GM11168 (cell line): ENCODE results near the gene ADAMTS15.

Experiments
- in situ Hi-C: fragments of 300-500 bp; cut with MboI; formaldehyde crosslinking; loops from one replicate; pipeline ENCODE4 v1.12.0; 2022; ENCODE audit warnings: low sequenced_read_pairs; ENCODE audit not compliant: unreplicated experiment

Gene ADAMTS15

GRCh38 chr11:130523609-130524008 is 75.2 kb downstream of the ADAMTS15 start:
- in situ Hi-C loops: no loop called here

DNA sequence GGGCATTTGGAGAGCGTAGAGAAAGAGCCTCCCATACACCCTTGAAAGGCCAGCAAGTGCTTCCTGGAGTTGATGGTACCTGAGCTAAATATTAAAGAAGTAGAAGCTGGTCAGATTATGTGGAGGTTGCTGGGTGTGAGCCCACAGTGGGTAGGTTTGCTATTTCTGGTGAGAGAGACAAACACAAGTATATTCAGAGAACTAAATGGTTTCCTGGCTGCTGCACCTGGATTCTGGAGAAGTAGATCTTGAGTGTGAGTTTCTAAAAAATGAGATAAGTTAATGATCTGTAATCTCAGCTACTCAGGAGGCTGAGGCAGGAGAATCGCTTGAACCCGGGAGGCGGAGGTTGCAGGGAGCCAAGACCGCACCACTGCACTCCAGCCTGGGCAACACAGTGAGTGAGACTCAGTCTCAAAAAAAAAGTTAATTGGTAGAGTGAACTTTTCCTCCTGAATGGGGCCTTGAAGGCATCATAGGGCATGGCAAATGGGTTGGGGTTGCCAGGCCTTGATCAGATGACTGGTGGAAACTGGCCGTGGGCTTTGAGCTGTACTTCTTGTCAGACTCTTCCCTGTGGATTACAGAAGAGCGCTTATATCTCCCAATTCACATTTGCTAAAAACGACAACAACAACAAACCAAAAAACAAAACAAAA is 75.8 kb downstream of the ADAMTS15 start:
- in situ Hi-C loops: no loop called here

DNA sequence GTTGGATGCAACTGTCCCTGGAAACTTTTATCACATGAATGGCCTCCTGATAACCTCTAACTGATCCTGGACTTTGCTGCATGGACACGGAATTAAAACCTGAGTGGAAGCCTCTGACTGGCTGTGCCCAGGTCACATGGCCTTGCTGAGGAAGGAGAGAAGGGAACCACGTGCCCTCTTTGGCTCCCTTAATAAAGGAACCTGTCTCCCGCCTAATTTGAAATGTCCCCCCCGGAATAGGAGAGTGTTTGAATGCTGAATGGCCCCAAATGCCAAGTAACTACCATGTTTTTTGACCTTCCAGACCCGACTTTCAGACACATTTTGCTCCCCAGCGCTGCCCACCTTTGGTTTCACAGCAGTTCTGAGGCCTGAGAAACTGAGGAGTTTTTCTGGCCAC is 76.9 kb downstream of the ADAMTS15 start:
- in situ Hi-C loops: no loop called here
